ENCODE data around the gene ANKRD63. TPM values are rescaled to one million over a fixed set of nuclear protein-coding genes. Genes with fewer than 3 reads are reported as not detected.

ANKRD63 gene
- total and polyA plus RNA-seq, 2 of the 8 experiments (the other 6 are each of a cell fraction or from before 2014, with no cell fraction given) = 0.18 to 0.26 TPM

- Histone ChIP-seq H3K18ac (ENCODE audit: extremely low read depth, low read length) (no peak overlapping the region), H3K23ac (ENCODE audit: insufficient read length) (no peak overlapping the region), H3K4ac (replicated peaks; ENCODE audit: insufficient read length, low read depth, low read length) (no peak overlapping the region), H3K27me3 (replicated peaks in 1 of 4; ENCODE audit: control insufficient read depth in 3 of 4, extremely low read depth in 1 of 4, insufficient read depth in 3 of 4, low read length in 3 of 4) (peaks cover 0 to 6% (median 0%) of the 10 kb centered on the region in 4 experiments; a peak in 3 of 7 replicates), H3K36me3 (ENCODE audit: control insufficient read depth in 2 of 4, insufficient read depth in 4 of 4, low read length in 3 of 4) (no peaks in the 10 kb centered on the region), H3K27ac (ENCODE audit: low read depth, low read length) (no peak overlapping the region), H4K5ac (ENCODE audit: insufficient read length, low read depth, low read length) (no peak overlapping the region), H3K56ac (replicated peaks; ENCODE audit: insufficient read length, low read depth, low read length) (no peak overlapping the region), H2BK12ac (ENCODE audit: low read depth, low read length) (0 out of 2 replicates have a peak overlapping the region, but pooled peaks have one; percentile 4), H3K79me1 (ENCODE audit: low read depth, low read length) (no peaks in the 10 kb centered on the region), H2AK5ac (ENCODE audit: low read depth, low read length) (no peak overlapping the region), H2BK15ac (ENCODE audit: low read length) (no peak overlapping the region), H2BK5ac (ENCODE audit: low read depth, low read length) (0 out of 2 replicates have a peak overlapping the region, but pooled peaks have one; percentile 3), H2AFZ (ENCODE audit: low read length) (no peak overlapping the region), H3K4me2 (ENCODE audit: insufficient read depth in 1 of 2, low read depth in 2 of 2, low read length in 2 of 2) (no peak overlapping the region), H3K9ac (replicated peaks in 1 of 4; ENCODE audit: extremely low read depth in 1 of 4, low read depth in 3 of 4, low read length in 3 of 4) (no peak overlapping the region), H2BK20ac (ENCODE audit: low read length) (no peak overlapping the region), H2BK120ac (replicated peaks; ENCODE audit: low read depth, low read length) (no peak overlapping the region), H3K79me2 (ENCODE audit: control insufficient read depth in 1 of 2, insufficient read depth in 2 of 2, low read length in 2 of 2) (no peaks in the 10 kb centered on the region), H4K20me1 (replicated peaks in 1 of 2; ENCODE audit: control insufficient read depth in 1 of 2, insufficient read depth in 2 of 2, low read length in 2 of 2) (peaks cover 1 to 4% of the 10 kb centered on the region in 2 experiments), H3K23me2 (ENCODE audit: low read depth, low read length) (no peaks in the 10 kb centered on the region; the same call in 1 of the 2 replicates), H3K4me3 (ENCODE audit: extremely low read depth in 1 of 4, insufficient read depth in 2 of 4, low read depth in 3 of 4, low read length in 4 of 4) (no peak overlapping the region), H4K8ac (ENCODE audit: extremely low read depth, insufficient read depth, low read length) (no peak overlapping the region), H3K4me1 (replicated peaks in 1 of 4; ENCODE audit: control insufficient read depth in 3 of 4, insufficient read depth in 4 of 4, low read length in 3 of 4) (peaks cover 0 to 9% (median 6%) of the 10 kb centered on the region in 4 experiments; a peak in 5 of 7 replicates), H4K91ac (replicated peaks; ENCODE audit: insufficient read length, low read length) (no peak overlapping the region), H3K14ac (ENCODE audit: insufficient read length) (no peak overlapping the region), H3K9me3 (ENCODE audit: insufficient read depth in 2 of 2, low read depth in 1 of 2, low read length in 1 of 2) (no peaks in the 10 kb centered on the region)
- WGBS, 2 experiments (ENCODE audit: extremely low coverage in 1 of 2, insufficient coverage in 1 of 2, insufficient read length in 1 of 2, insufficient replicate concordance in 2 of 2, low coverage in 1 of 2, low lambda C conversion rate in 2 of 2, missing lambda C conversion rate in 1 of 2) = 88% methylated on average over 10 of the region's 10 CpGs; no CpG with 5 or more reads in 1 of the 2 experiments
- POLR2A ChIA-PET (ENCODE audit: partially characterized antibody) = interaction anchor here (1.5 to 2.4 kb wide), 2 partner anchors 18 to 23 kb away, joined by 3 to 6 read pairs; no protein-coding TSS in a partner anchor
- no peak for DNase-seq (ENCODE audit: low read depth in 1 of 2, low spot score in 2 of 2)
- CTCF ChIA-PET (ENCODE audit: partially characterized antibody) = interaction anchor here (0.7 to 23.9 kb wide), 13 partner anchors 4 to 268 kb away, joined by 3 to 584 read pairs (median 5); partner anchors contain the start of genes ANKRD63, CCDC9B, DISP2 and INAFM2
- FAIRE-seq = no peak
- TF ChIP-seq SIX5 (IDR thresholded peaks at IDR 0.05; ENCODE audit: low read depth, low read length) (no peak), SP4 (IDR thresholded peaks at IDR 0.05; ENCODE audit: low read length) (no peak), KDM1A (IDR thresholded peaks at IDR 0.05; ENCODE audit: borderline replicate concordance, low read length) (no peak), EZH2 (IDR thresholded peaks at IDR 0.05; ENCODE audit: low read depth, low read length, severe bottlenecking) (no peak), E2F6 (IDR thresholded peaks at IDR 0.05) (no peak), NRF1 (IDR thresholded peaks at IDR 0.05; ENCODE audit: low read depth, low read length) (no peak), TCF12 (IDR thresholded peaks at IDR 0.05; ENCODE audit: low read depth, low read length) (no peak), SAP30 (IDR thresholded peaks at IDR 0.05; ENCODE audit: insufficient read depth, insufficient replicate concordance, low read length) (no peak), SP1 (IDR thresholded peaks at IDR 0.05; ENCODE audit: low read depth, low read length) (no peak), SP2 (IDR thresholded peaks at IDR 0.05; ENCODE audit: low read length) (no peak), SIN3A (conservative IDR thresholded peaks at IDR 0.05 in 1 of 2, IDR thresholded peaks at IDR 0.05 in 1 of 2; ENCODE audit: low read depth in 1 of 2, low read length in 2 of 2) (no peak)
Measured at GRCh38 chr15:40313531-40314398, 30.9 kb upstream of the ANKRD63 start.

Measured in H1 (cell line).